ENCODE results near the gene DEAF1.

Gene DEAF1

GRCh38 chr11:611001-611996 is 83.7 kb downstream of the DEAF1 start:
- DNase-seq (ENCODE audit: low read depth) = no peak

DNA sequence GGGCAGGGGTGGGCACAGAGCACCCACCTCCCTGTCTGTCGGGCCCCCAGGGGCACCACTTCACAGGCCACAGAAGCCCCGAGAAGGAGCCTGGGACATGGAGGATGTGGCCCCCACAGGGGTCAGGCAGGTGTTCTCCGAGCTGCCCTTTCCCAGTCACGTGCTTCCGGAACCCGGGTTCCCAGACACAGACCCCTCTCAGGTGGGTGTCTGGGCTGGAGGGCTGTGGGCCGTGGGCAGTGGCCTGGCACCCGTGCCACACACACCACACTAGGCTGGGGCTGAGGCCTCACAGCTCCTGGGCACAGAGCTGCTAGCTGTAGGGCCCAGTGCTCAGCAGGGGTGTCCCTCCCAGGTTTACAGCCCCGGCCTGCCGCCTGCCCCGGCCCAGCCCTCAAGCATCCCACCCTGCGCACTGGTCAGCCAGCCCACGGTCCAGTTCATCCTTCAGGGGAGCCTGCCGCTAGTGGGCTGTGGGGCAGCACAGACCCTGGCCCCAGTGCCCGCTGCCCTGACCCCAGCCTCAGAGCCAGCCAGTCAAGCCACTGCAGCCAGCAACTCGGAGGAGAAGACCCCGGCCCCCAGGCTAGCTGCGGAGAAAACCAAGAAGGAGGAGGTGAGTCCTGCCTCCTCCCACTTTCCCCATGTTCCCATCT is 84.7 kb downstream of the DEAF1 start:
- DNase-seq (ENCODE audit: low read depth) = no peak

DNA sequence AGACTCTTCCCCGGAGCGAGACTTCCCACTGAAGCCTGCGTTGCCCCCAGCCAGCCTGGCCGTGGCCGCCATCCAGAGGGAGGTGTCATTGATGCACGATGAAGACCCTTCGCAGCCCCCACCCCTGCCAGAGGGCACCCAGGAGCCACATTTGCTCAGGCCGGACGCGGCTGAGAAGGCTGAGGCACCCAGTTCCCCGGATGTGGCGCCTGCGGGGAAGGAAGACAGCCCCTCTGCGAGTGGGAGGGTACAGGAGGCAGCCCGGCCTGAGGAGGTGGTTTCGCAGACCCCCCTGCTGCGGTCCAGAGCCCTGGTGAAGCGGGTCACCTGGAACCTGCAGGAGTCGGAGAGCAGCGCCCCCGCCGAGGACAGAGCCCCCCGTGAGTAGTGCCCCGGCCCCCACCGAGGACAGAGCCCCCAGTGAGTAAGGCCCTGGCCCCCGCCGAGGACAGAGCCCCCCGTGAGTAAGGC is 85.6 kb downstream of the DEAF1 start:
- no peak for DNase-seq (ENCODE audit: low read depth)

DNA sequence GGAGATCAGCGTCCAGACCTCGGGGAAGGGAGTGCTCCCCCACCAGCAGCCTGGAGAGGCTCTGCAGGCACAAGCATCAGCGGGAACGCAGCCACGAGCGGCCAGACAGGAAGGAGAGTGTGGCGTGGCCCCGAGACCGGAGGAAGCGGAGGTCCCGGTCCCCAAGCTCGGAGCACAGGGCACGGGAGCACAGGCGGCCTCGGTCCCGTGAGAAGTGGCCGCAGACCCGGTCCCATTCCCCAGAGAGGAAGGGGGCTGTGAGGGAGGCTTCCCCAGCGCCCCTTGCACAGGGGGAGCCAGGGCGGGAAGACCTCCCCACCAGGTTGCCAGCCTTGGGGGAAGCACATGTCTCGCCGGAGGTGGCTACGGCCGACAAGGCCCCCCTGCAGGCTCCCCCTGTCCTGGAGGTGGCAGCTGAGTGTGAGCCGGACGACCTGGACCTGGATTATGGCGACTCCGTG is 86.2 kb downstream of the DEAF1 start:
- DNase-seq (ENCODE audit: low read depth) = no peak

GRCh38 chr11:607971-608659 is 86.9 kb downstream of the DEAF1 start:
- DNase-seq (ENCODE audit: low read depth) = no peak

- no peak for DNase-seq (ENCODE audit: low read depth)
Measured at GRCh38 chr11:607020-607780, 87.8 kb downstream of the DEAF1 start.

GRCh38 chr11:606245-606644 is 88.8 kb downstream of the DEAF1 start:
- no peak for DNase-seq (ENCODE audit: low read depth)

DNA sequence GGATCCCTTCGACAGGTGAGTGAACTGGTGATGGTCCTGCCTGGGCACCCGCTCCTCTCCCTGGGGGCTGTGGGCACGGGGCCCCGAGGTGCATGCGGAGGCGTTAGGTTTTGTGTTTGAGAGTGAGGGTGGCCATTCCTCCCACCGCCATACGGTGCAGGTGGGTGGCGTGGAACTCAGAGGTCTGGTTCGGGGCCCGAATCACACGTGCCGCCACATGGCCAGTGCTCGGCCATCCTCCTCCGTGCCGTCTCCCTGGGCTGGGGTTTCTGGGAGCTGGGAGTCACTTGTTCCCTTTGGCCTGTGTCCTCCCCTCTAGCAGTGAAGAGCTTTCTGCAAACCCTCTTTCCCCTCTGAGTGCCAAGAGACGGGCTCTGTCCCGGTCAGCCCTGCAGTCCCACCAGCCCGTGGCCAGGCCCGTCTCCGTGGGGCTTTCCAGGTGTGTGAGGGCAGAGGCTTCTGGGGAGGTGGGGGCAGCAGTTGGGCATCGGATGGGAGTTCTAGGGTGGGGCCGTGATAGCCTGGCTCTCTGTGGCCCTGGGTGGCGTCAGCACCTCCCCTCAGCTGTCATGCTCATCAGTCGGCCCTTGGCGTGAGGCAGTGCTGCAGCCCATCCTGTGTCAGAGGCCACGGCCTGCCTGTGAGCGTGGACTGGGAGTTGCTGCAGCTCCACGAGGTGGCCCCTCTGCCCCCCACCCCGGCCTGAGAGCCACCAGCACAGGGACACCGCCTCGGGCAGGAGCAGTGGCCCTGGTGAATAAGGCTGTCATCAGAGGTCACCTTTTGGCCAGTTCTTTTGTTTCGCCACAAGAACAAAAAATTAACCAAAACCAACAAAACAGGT is 89.5 kb downstream of the DEAF1 start:
- DNase-seq (ENCODE audit: low read depth) = no peak

DNA sequence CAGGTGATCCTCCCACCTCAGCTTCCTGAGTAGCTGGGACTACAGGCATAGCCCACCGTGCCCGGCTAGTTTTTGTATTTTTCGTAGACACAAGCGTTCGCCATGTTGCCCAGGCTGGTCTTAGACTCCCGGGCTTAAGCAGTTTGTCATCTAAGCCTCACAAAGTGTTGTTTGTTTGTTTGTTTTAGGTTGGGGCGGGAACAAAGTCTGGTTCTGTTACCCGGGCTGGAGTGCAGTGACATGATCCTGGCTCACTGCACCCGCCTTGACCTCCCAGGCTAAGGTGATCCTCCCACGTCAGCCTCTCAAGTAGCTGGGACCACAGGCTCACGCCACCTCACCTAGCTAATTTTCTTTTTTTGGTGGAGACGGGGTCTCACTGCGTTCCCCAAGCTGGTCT is 91.9 kb downstream of the DEAF1 start:
- no peak for DNase-seq (ENCODE audit: low read depth)

DNA sequence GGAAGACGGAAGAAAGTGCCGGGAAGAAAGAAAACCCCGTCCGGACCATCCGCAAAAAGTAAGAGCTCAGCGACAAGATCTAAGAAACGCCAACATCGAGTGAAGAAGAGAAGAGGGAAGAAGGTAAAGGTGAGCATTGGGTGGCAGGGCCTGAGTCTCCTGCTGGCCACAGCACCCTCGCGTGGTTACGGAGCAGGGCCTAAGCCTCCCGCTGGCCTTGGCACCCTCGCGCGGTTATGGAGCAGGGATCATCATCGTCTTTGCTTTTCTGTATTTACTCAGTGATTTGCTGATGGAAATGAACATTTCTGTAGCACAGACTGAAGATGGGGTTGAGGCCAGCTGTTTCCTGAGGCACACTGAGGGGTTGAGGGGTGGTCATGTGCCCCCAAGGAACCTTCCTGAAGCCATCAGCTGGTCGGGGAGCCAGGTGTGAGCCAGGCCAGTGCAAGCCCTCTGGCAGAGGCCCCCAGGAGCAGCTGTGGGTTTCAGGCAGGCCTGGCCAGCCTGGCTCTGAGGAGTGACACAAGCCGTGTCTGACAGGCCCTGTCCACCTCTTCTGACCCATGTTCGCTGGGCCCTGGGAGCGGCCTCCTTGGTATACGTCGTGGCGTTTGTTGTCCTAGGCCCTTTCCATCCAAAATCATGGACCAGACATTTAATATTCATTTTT is 93.3 kb downstream of the DEAF1 start:
- DNase-seq (ENCODE audit: low read depth) = no peak

DNA sequence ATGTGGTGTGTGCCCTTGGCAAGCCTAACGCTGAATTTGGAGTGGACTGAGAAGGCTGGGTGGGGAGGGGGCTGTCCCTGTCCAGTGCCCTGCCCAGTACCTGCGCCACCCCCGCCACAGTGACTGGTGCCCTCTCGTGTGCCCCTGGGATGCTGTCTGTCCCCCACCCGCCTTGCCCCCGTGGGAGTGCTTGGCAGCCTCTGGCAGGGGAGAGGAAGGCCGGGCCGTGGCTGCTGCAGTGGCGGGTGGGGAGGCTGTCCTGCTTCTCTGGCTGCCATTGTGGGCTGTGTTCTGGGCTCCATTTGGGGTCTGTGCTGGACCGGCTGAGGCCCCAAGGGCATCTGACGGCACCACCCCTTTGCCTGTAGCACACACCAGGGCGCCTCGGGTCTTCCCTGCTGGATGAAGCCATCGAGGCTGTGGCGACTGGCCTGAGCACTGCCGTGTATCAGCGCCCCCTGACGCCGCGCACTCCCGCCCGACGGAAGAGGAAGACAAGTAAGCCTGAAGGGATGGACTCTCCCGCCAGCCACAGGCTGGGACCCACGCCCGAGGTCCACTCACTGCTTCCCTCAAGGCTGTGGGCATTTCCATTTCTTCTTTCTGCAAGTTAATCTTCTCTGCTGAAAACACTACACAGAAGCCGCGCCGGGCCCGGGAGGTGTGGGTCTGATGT is 96.9 kb downstream of the DEAF1 start:
- DNase-seq (ENCODE audit: low read depth) = no peak

DNA sequence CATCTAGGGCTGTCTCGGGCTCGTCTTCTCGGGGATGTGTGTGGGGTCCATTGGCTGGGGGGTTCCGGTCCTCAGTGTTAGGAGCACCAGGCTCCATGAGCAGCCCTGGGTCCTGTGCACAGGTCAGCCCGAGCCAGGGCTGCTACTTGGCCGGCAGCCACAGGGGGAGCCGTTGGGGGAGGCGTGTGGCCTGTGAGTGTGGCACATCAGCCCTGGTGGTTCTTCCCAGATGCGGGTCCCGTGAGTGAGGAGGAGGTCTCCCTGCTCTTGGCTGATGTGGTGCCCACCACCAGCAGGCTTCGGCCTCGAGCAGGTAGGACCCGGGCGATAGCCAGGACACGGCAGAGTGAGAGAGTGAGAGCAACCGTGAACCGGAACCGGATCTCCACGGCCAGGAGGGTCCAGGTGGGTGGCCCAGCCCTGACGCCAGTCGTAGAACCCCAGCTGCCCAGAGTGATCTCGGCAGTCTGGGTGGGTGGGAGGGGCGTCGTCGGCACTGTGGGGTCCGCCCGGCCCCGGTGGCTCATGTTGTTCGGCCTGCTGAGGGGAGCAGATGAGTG is 97.8 kb downstream of the DEAF1 start:
- no peak for DNase-seq (ENCODE audit: low read depth)

GRCh38 chr11:596374-596773 is 98.6 kb downstream of the DEAF1 start:
- no peak for DNase-seq (ENCODE audit: low read depth)

GRCh38 chr11:595400-595799 is 99.6 kb downstream of the DEAF1 start:
- no peak for DNase-seq (ENCODE audit: low read depth)
